ENCODE data around the gene MISFA.
"Not testable (repeated sequence)": the region's sequence is repeated elsewhere in the genome, so short reads cannot be mapped to it uniquely, and the experiment has no call there.

MISFA gene

GRCh38 chr11:18599739-18600230 lies at the start of gene MISFA:
TSS of gene MISFA (plus strand) at chr11:18599789. CDS start at chr11:18599929, 140 bp downstream.
- no peak for DNase-seq

- no peak for DNase-seq
Observed at GRCh38 chr11:18563090-18563730, 36.4 kb upstream of the MISFA start.

- DNase-seq: no peak
Observed at GRCh38 chr11:18564149-18564548, 35.4 kb upstream of the MISFA start.

GRCh38 chr11:18566406-18566805 lies 33.2 kb upstream of the MISFA start:
- DNase-seq: peak; percentile 17

GRCh38 chr11:18567081-18567480 lies 32.5 kb upstream of the MISFA start:
- peak; percentile 51 for DNase-seq

GRCh38 chr11:18575361-18575760 lies 24.2 kb upstream of the MISFA start:
- DNase-seq: no peak

- no peak for DNase-seq
Observed at GRCh38 chr11:18578975-18579598, 20.5 kb upstream of the MISFA start.

GRCh38 chr11:18580113-18580766 lies 19.3 kb upstream of the MISFA start:
- DNase-seq: no peak

GRCh38 chr11:18581825-18582224 lies 17.8 kb upstream of the MISFA start:
- no peak for DNase-seq

GRCh38 chr11:18588297-18589252 lies 11.0 kb upstream of the MISFA start, which contains the start of gene UEVLD:
TSS of gene UEVLD (minus strand) at chr11:18588734. CDS start at chr11:18588654, 80 bp downstream.
- DNase-seq: peak; percentile 87

- DNase-seq: no peak
Observed at GRCh38 chr11:18590571-18590970, 9.0 kb upstream of the MISFA start.

- not testable (repeated sequence) for DNase-seq
Observed at GRCh38 chr11:18594088-18594487, 5.5 kb upstream of the MISFA start.

GRCh38 chr11:18594999-18595749 lies 4.4 kb upstream of the MISFA start:
- DNase-seq: no peak

GRCh38 chr11:18600915-18601569 lies 1.5 kb downstream of the MISFA start:
- no peak for DNase-seq

GRCh38 chr11:18608376-18608775 lies 8.8 kb downstream of the MISFA start:
- DNase-seq: no peak

GRCh38 chr11:18611196-18611595 lies 11.6 kb downstream of the MISFA start:
- no peak for DNase-seq

- no peak for DNase-seq
Observed at GRCh38 chr11:18612394-18612793, 12.8 kb downstream of the MISFA start.

- no peak for DNase-seq
Observed at GRCh38 chr11:18614667-18615066, 15.1 kb downstream of the MISFA start.

- DNase-seq: peak; percentile 39
Observed at GRCh38 chr11:18615628-18616392, 16.2 kb downstream of the MISFA start.

- peak; percentile 32 for DNase-seq
Observed at GRCh38 chr11:18617688-18618341, 18.2 kb downstream of the MISFA start.

All from fibroblast of skin of right quadriceps (primary cell).